Stimulated activated CD8-positive, alpha-beta memory T cell treated with anti-CD3 and anti-CD28 coated beads, Interleukin-12 subunit alpha, Interleukin-12 subunit beta, amount 100 ng/mL, for 24 hours (primary cell): ENCODE results near the gene PPIG.
"Not testable (repeated sequence)": the region's sequence is repeated elsewhere in the genome, so short reads cannot be mapped to it uniquely, and the experiment has no call there.

ENCODE experiments used
- DNase-seq: peaks from one replicate; pipeline ENCODE4 v3.0.0-alpha.2; 2020; ENCODE audit errors: extremely low read depth

Gene PPIG

DNA sequence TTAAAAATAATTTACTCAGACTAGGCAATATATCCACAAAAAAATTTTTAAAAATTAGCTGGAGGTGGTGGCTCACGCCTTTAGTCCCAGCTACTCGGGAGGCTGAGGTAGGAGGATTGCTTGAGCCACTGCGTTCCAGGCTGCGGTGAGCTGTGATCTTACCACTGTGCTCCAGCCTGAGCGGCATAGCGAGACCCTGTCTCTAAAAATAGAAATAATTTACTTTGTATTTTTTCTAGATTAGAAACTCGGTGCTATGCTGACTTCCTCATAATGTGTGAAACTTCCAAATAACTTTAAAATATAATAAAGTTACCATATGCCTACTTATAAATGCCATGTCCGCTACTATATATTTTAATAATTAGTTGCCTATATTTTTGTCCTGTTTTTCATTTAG is 6.7 kb downstream of the PPIG start:
- no peak for DNase-seq

DNA sequence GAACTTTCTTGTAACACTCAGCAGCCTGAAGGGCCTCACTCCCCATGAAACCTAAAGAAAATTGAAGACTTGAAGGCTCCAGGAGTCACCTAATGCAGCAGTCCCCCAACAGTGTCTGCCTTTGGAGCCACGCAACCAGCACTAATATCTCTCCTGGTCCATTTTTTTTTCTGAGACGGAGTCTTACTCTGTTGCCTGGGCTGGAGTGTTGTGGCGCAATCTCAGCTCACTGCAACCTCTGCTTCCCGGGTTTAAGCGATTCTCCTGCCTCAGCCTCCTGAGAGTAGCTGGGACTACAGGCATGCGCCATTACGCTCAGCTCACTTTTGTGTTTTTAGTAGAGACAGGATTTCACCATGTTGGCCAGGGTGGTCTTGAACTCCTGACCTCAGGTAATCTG is 12.4 kb downstream of the PPIG start:
- DNase-seq: not testable (repeated sequence)

DNA sequence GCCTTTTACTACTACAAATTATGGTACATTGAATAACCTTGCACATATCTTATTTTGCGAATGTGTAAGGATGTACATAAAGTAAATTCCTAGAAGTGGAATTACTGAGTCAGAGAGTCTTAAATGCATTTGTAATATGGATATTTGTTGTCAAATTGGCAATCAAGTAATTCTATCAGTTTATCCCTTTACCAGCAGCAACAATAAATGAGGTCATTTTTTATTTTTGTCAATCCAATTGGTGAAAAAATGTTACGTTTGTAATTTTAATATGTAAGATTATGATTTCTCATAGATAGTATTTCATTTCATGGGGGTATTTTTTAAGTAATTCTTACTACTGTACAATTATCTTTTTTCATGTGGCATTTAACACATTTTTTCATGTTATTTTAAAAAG is 14.8 kb downstream of the PPIG start:
- no peak for DNase-seq

DNA sequence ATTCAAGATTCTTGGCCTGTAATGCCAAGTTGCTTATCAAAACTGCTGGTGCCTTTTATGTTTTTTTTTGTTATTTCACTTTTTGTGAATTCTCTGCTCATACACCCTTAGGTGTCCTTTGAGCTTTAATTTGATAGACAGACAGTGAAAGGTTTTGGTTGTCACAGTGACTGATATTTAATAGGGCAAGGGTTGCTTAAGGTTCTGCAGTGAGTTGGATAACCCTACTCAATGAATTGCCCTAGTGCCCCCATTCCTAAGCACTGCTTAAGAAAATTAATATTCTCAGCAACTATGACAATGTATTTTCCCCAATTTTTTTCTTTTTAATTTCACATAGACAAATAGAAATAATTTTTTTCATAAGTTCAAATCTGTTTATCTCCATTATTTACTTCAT is 15.4 kb downstream of the PPIG start:
- no peak for DNase-seq

DNA sequence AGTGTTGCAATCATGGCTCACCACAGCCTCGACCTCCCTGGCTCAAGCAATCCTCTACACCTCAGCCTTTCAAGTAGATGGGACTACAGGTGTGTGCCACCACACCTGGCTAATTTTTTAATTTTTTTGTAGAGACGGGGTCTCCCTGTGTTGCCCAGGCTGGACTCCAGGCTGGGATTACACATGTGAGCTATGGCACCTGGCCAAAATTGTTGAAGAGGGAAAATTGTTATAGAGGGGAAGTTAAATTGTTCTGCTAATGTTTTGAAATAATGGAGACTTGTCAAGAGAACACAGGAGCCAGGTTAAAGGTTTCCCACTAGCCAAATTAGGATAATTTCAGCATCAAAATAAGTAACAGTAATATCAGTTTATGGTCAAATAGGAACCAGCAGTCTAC is 25.1 kb downstream of the PPIG start:
- no peak for DNase-seq

DNA sequence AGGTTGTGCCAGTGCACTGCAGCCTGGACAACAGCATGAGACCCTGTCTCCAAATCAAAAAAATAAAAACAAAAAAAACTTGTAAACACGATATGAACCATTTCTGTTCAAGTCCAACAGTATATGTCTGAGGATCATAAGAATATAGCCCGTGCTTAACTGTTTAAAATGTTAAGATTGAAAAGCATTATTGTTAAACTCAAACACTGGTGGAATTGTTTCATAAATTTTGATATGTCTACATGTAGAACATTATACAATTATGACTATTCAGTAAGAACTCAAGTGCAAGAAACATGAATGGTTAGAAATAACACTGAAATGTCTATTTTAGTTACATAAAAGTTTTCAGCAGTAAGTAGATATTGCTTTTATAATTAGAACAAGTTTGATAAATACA is 29.7 kb downstream of the PPIG start:
- DNase-seq: no peak

DNA sequence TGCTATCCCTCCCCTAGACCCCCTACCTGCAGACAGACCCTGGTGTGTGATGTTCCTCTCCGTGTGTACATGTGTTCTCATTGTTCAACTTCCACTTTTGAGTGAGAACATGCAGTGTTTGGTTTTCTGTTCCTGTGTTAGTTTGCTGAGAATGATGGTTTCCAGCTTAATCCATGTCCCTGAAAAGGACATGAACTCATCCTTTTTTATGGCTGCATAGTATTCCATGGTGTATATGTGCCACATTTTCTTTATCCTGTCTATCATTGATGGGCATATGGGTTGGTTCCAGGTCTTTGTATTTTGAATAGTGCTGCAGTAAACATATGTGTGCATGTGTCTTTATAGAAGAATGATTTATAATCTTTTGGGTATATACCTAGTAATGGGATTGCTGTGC is 31.8 kb downstream of the PPIG start:
- not testable (repeated sequence) for DNase-seq

DNA sequence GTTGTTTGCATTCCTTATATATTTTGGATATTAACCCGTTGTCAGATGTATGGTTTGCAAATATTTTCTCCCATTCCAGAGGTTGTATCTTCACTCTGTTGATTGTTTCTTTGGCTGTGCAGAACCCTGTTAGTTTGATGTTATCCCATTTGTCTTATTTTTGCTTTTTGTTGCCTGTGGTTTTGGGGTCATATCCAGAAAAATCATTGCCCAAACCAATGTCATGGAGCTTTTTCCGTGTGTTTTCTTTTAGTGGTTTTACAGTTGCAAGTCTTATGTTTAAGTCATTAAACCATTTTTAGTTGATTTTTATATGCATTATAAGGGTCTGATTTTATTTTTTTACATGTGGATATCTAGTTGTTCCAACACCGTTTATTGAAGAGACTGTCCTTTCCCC is 35.8 kb downstream of the PPIG start:
- DNase-seq: no peak

DNA sequence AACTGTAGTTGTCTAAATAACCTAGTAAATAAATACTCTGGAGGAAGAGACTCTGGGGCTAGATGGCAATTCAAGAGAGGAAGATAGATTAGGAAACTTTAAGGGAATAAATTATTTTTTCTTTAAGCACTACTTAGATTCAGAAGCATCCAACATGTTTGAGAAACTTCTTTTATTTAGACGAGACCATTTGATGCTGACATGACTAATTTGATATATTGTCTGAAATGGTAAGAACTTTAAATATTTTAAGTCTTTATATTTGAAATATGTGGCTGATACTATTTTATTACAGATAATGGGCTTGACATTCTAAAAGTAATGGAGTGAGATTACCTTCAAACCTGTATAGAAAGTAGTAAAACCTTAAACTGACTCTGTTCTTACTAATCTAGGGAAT is 36.4 kb downstream of the PPIG start:
- DNase-seq: no peak

DNA sequence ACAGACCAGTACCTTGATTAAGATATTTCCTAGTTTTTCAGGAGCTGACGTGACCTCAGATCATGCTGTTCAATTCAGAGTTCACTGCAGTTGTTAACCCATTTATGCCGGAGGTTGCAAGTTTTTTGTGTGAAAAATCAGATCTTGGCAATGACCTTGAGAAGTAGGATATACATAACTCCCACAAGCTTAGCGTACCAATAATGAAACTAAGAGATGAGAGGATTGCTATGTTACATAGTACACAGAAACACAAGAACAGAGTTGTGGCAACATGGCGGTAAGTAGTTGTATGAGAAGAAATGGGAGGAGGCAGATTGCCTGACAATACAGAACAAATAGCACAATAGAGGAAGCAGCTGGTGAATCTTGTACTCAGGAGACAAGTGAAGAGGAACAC is 39.1 kb downstream of the PPIG start:
- no peak for DNase-seq

DNA sequence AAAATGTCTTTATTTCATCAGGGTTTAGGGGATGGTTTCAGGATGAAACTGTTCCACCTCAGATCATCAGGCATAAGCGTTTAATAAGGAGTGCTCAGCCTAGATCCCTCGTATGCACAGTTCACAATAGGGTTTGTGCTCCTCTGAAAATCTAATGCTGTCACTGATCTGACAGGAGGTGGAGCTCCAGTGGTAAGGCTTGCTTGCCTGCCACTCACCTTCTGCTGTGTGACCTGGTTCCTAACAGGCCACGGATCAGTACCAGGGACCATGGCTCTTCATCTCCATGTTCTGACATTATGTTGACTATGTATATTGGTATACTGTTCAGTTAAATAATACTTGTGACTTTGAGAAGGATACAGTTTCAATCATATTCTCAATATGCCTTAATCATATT is 41.6 kb downstream of the PPIG start:
- DNase-seq: no peak

DNA sequence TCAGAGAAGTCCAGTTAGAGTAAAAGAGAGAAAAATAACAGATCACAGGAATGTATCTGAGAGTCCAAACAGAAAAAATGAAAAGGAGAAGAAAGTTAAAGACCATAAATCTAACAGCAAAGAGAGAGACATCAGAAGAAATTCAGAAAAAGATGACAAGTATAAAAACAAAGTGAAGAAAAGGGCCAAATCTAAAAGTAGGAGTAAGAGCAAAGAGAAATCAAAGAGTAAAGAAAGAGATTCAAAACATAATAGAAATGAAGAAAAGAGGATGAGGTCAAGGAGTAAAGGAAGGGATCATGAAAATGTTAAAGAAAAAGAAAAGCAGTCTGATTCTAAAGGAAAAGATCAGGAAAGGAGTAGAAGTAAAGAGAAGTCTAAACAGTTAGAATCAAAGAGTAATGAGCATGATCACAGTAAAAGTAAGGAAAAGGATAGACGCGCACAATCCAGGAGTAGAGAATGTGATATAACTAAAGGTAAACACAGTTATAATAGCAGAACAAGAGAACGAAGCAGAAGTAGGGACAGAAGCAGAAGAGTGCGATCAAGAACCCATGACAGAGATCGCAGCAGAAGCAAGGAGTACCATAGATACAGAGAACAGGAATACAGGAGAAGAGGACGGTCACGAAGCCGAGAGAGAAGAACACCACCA is 52.4 kb downstream of the PPIG start:
- DNase-seq: no peak

DNA sequence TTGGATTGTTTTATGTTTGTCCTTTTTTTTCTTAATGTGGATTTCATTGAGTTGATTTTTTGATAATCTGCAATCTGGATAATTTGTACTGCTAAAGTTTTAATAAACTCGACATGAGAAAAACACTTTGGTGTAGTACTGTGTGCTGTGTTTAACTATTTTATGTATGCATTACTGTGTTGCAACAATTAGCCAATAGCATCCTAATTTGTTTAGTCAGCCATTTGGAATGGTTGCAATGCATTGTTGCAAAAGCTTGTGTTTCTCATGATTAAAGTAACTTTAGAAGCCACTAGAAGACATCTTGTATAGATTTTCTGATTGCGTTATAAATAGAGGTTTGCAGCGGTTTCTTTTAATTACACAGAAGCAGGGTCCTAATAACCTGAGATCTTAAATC is 53.5 kb downstream of the PPIG start:
- no peak for DNase-seq

DNA sequence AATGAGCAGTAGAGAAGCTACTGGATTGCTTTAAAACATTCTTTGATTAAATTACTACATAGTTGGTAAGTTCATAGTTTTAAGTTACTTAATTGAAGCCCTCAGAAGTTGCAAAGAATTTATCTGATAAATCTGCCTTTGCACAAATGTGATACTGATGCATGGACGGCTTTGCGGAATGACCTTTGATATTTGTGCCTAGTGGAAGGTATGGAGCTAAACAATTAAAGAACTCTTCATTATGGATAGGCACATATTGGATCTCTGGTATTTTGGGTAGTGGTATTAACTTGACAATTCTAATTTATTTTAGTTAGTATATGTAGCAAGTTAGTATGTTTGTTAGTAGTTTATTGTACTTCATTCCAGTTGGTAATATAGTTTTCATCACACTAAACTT is 56.0 kb downstream of the PPIG start:
- DNase-seq: no peak

DNA sequence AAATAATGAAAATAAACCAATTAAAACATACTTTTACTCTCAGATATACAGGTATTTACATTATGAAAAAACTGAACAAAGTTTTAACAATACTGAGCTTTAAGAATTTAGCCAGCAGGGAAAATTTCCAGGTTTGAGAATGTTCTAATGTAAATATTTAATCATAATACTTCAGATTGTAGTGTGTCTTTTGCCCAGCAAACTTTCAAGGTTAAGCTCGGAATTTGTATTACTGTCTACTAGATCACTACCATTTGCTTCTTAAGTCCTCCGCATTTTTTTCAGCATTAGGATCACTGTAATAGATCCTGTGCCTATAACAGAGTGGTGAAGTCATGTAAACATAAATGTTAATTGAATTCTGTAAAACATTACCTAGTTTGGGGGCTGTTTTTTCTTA is 57.3 kb downstream of the PPIG start:
- no peak for DNase-seq

DNA sequence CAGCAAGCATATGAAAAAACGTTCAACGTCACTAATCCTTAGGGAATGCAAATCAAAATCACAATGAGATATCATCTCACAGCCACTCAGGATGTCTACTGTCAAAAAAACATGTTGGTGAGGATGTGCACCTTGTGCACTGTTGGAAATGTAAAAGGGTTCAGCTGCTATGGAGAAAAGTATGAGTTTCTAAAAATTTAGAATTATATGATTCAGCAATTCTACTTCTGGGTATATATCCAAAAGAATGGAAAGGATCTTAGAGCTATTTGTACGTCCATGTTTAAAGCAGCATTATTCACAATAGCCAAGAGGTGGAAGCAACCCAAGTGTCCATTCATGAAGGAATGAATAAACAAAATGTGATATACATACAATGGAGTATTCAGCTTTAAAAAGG is 60.0 kb downstream of the PPIG start:
- DNase-seq: no peak

DNA sequence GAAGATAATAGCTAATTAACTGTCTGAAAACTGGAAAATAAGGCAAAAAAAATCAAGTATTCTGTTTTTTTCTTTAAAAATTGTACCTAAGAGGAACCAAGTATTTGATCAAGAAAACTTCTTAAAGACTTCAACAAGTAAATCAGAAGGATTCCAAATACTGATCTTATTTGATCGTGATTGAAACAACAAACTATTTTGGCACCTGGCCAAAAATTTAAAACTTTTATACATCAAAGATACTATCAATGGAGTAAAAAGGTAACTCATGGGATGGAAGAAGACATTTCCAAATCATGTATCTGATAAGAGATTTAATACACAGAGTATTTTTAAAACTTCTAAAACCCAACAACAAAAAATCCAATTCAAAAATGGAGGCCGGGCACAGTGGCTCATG is 63.3 kb downstream of the PPIG start:
- no peak for DNase-seq

DNA sequence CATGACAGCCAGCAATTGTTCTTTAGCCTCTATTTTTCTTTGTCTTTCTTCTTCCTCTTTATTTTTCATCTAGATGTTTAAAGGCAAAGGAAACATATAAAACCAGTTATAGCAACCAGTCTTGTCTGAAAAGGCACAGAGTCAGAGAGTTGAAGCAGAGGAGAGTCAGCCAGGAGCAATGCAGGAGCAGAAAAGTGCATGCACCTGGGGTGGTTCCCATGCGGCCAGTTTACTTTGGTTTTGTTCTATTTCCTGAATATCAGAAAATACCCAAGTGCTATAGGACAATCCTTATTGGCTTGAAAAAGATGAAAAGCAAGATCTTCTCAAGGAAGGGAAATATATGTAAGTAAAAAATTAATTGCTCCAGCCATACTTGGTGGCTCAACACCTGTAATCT is 65.1 kb downstream of the PPIG start:
- no peak for DNase-seq

DNA sequence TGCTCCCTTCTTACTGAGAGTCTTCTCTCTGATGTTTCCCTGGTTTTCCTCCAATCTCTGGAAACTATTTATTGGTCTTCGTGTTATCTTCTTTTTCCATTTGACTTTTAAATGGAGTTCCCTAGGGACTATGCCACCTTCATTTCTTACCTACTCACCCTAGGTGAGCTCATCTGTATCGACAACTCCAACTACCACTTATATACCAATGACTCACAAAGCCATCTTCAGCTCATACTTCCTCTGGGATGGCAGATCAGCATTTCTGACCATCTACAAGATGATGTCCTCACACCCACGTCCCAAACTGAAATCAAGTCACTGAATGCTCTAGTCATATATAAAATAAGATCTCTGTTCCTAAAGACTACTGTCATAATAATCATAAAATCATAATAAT is 69.5 kb downstream of the PPIG start:
- no peak for DNase-seq

DNA sequence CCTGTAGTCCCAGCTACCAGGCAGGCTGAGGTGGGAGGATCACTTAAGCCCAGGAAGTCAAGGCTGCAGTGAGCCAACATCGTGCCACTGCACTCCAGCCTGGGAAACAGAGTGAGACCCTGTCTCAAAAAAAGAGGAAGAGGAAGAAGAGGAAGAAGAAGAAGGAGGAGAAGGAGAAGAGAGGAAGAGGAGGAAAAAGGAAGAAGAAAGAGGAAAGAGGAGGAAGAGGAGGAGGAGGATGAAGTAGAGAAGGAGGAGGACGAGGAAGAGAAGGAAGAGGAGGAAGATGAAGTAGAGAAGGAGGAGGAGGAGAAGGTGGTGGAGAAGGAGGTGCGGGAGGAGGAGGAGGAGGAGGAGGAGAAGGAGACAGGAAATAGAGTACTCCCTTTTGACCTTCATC is 72.0 kb downstream of the PPIG start:
- no peak for DNase-seq

DNA sequence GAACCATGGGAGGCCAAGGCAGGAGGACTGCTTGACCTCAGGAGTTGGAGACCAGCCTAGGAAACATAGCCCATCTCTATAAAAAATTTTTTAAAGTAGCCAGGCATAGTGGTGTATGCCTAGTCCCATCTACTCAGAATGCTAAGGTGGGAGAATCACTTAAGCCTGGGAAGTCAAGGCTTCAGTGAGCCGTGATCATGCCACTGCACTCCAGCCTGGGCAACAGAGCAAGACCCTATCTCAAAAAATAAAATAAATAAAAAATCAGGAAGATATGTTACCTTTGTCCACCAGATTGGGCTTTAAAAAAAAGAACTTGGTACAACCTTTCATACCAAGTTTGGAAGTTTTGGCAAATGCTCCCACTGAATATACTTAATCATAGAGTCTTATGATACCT is 74.7 kb downstream of the PPIG start:
- no peak for DNase-seq

DNA sequence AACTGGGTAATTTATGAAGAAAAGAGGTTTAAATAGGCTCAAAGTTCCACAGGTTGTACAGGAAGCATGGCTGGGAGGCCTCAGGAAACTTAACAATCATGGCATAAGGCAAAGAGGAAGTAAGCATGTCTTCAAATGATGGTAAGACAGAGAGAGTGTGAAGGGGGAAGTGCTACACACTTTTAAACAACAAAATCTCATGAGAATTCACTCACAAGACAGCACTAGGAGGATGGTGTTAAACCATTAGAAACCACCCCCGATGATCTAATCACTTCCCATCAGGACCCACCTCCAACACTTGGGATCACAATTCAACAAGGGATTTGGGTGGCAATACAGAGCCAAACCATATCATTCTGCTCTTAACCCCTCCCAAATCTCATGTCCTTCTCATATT is 75.2 kb downstream of the PPIG start:
- DNase-seq: no peak

DNA sequence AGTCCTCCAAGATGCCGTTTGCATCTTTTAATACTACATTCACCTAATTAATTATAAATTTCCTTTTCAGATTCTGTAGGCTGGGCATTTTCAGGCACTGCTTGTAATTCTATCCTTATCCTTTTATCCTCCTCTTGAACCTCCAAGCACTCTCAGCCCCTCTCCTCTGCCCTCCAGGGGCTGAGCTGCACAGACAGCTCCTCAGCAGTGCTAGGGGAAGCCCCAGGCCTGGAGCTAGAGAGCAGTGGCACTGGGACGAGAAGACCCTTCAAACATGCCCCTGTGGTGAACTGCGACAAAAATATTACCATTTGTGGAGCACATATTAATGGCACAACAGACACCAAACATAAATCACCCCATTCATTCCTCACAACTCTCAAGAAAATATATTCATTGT is 77.1 kb downstream of the PPIG start:
- no peak for DNase-seq

DNA sequence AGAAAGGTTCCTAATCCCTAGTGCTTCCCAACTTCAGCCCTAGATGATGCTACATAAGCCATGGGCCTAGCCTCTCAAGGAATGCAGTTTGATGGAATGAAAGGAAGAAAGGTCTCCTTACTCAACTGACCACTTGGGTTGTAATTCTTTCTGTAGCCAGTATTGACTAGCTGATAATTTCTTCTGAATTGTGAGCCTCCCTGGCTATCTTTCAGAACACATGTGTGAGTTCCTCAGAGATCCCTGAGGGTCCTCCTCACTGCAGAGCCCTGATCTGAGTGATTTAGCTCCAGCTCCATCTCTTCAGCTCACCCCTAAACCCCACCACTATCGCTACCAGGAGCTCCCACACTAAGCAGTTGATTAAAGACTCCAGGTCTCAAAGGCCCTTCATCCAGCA is 78.6 kb downstream of the PPIG start:
- DNase-seq: no peak

DNA sequence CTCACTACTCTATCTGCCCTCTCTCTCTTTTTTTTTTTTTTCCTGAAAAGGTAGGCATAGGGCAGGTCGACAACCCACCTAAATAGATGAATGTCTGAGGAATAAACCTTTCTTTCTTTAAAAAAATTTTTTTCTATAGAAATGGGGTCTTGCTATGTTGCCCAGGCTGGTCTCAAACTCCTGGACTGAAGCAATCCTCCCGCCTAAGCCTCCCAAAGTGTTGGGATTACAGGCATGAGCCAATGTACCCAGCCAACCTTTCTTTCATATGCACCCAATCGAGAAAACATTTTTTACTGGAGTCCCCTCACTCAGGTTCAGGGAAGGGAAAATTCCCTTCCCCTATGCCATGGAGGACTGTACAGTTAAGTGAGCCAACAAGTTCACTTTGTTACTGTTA is 79.1 kb downstream of the PPIG start:
- no peak for DNase-seq
